Thyroid gland (tissue), 4 donors: Measurements from ENCODE around the gene UBR4.

Source experiments
- POLR2A ChIP-seq, 2 donors: fragments of 450-650 bp; IDR thresholded peaks; one replicate each; pipeline ENCODE4 v1.6.1; 2017; ENCODE audit warnings: antibody characterized with exemption in 2 of 2, mild to moderate bottlenecking in 2 of 2, moderate library complexity in 1 of 2
- TF ChIP-seq, protein P1 (sequence below), 6 experiments: fragments of 200-600 bp in 3 of 6; fragments of 450-650 bp in 3 of 6; sonication (generic) in 3 of 6; IDR thresholded peaks; one replicate each; pipeline ENCODE4 v1.5.1; 2016 to 2019; ENCODE audit warnings: antibody characterized with exemption in 6 of 6, mild to moderate bottlenecking in 2 of 6, inconsistent platforms in 1 of 6, moderate library complexity in 1 of 6

DNA sequence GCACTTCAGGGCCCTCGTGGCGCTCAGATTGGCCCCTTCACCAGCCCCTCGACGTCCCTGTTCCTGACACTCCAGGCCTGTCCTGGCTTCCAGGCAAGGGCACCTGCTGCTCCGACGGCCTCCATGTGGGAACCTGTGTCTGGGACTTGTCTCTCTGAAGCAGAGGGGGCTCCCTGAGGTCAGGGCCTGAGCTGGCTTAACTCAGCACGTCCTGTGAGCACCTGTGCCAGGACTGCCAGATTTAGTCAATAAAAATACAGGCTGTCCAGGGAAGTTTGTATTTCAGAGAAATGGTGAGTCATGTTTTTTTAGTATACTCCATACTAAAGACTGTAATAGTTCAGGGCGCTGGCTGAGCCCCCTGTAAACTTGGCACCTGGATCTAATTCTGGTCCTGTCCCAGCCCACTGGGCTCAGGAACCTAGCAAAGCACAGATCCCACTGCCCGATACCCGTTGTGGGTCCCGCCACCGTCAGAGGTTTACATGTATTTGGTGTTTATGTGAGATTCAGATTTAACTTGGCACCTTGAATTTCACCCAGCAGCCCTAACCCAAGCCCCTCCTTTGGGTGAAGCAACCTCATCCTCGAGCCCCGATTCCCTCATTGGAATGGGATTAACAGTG lies 143.7 kb downstream of the UBR4 start:
- TF ChIP-seq, protein P1, sequence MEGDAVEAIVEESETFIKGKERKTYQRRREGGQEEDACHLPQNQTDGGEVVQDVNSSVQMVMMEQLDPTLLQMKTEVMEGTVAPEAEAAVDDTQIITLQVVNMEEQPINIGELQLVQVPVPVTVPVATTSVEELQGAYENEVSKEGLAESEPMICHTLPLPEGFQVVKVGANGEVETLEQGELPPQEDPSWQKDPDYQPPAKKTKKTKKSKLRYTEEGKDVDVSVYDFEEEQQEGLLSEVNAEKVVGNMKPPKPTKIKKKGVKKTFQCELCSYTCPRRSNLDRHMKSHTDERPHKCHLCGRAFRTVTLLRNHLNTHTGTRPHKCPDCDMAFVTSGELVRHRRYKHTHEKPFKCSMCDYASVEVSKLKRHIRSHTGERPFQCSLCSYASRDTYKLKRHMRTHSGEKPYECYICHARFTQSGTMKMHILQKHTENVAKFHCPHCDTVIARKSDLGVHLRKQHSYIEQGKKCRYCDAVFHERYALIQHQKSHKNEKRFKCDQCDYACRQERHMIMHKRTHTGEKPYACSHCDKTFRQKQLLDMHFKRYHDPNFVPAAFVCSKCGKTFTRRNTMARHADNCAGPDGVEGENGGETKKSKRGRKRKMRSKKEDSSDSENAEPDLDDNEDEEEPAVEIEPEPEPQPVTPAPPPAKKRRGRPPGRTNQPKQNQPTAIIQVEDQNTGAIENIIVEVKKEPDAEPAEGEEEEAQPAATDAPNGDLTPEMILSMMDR (IDR thresholded peaks at IDR 0.05): no peak
- no peak for TF ChIP-seq POLR2A (IDR thresholded peaks at IDR 0.05)
